Prostate gland (tissue), 2 donors: ENCODE measurements around the gene SLC25A48. TPM values are rescaled to one million over a fixed set of nuclear protein-coding genes. Genes with fewer than 3 reads are reported as not detected.

Experiments
- DNase-seq: peaks from one replicate; pipeline ENCODE4 v3.0.0-alpha.2; 2019; ENCODE audit warnings: low spot score
- H3K27ac ChIP-seq, 2 donors: fragments of 200-600 bp; sonication (generic); 2 replicates each; pipeline ENCODE4 v1.5.1; 2017 to 2019
- H3K27me3 ChIP-seq: fragments of 200-600 bp; sonication (generic); replicated peaks from 2 replicates; pipeline ENCODE4 v1.5.1; 2019; ENCODE audit not compliant: insufficient read depth
- H3K36me3 ChIP-seq, 2 donors: fragments of 200-600 bp; sonication (generic); 1 replicate in 1 of 2; 2 replicates in 1 of 2; pipeline versions ENCODE4 v1.5.1 to v1.8.1; 2017 to 2019
- H3K4me1 ChIP-seq: fragments of 200-600 bp; sonication (generic); replicated peaks from 2 replicates; pipeline ENCODE4 v1.5.1; 2019
- H3K4me3 ChIP-seq, 2 donors: fragments of 200-600 bp; sonication (generic); 2 replicates each; pipeline ENCODE4 v1.5.1; 2017 to 2019
- H3K9me3 ChIP-seq: fragments of 200-600 bp; sonication (generic); 2 replicates; pipeline ENCODE4 v1.5.1; 2017
- POLR2A ChIP-seq: fragments of 450-650 bp; IDR thresholded peaks from one replicate; pipeline ENCODE4 v1.6.1; 2016; ENCODE audit warnings: antibody characterized with exemption, mild to moderate bottlenecking
- POLR2AphosphoS5 ChIP-seq: sonication (generic); formaldehyde crosslinking; IDR thresholded peaks from one replicate; pipeline ENCODE4 v1.6.1; 2017; ENCODE audit warnings: antibody characterized with exemption
- WGBS: methylation state at CpG from one replicate; pipeline ENCODE4 v1.1.5; 2018; 5-methylcytosine and 5-hydroxymethylcytosine counted together
- intact Hi-C: fragments of 100-400 bp; cut with DNase I; formaldehyde crosslinking; loops from one replicate; pipeline ENCODE4 v1.14.2; 2022
- total RNA-seq, 2 donors: library from RNA; depleted of rRNA; stranded (reverse); fragments of >200 nt; gene quantifications; one replicate each; pipeline ENCODE4 v1.1.0, GENCODE V29; 2016
- TF ChIP-seq, protein P1 (sequence below), 4 experiments: fragments of 200-600 bp in 2 of 4; fragments of 450-650 bp in 2 of 4; sonication (generic) in 2 of 4; IDR thresholded peaks; 1 replicate in 3 of 4; 2 replicates in 1 of 4; pipeline ENCODE4 v1.5.1; 2016 to 2019; ENCODE audit warnings: antibody characterized with exemption in 4 of 4, mild to moderate bottlenecking in 2 of 4, moderate library complexity in 2 of 4

SLC25A48 gene
- total RNA-seq, 2 donors from 2014 or later = 0.77 to 0.85 TPM

DNA sequence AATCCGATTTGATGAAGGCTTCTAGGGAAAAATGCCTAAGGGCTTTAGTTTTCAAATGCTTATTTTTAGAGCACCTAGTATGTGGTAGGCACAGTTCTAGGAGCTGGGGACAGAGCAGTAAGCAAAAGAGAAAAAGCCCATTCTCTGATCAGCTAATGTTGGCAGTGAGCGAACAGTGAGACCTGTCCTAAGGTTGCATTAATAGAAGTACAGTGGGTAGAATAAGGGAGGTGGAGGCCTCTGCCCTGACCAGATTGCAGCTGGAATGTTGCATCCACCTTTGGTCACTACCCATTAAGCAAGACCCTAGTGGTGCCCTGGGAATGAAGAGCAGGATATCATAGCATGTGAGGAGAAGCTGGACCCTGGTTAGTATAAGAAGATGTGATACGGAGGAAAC is 41.1 kb downstream of the SLC25A48 start:
- Histone ChIP-seq H3K36me3 (no peaks in the 10 kb centered on the region), H3K4me3 (no peak overlapping the region), H3K4me1 (no peaks in the 10 kb centered on the region), H3K27ac (no peak overlapping the region), H3K27me3 (no peaks in the 10 kb centered on the region), H3K9me3 (no peaks in the 10 kb centered on the region)
- 91% methylated on average over 3 of the region's 3 CpGs for WGBS
- DNase-seq = no peak
- intact Hi-C loops = no loop called here
- TF ChIP-seq POLR2AphosphoS5 = no peak
- no peak for TF ChIP-seq POLR2A
- TF ChIP-seq, protein P1, sequence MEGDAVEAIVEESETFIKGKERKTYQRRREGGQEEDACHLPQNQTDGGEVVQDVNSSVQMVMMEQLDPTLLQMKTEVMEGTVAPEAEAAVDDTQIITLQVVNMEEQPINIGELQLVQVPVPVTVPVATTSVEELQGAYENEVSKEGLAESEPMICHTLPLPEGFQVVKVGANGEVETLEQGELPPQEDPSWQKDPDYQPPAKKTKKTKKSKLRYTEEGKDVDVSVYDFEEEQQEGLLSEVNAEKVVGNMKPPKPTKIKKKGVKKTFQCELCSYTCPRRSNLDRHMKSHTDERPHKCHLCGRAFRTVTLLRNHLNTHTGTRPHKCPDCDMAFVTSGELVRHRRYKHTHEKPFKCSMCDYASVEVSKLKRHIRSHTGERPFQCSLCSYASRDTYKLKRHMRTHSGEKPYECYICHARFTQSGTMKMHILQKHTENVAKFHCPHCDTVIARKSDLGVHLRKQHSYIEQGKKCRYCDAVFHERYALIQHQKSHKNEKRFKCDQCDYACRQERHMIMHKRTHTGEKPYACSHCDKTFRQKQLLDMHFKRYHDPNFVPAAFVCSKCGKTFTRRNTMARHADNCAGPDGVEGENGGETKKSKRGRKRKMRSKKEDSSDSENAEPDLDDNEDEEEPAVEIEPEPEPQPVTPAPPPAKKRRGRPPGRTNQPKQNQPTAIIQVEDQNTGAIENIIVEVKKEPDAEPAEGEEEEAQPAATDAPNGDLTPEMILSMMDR (IDR thresholded peaks at IDR 0.05) = no peak

DNA sequence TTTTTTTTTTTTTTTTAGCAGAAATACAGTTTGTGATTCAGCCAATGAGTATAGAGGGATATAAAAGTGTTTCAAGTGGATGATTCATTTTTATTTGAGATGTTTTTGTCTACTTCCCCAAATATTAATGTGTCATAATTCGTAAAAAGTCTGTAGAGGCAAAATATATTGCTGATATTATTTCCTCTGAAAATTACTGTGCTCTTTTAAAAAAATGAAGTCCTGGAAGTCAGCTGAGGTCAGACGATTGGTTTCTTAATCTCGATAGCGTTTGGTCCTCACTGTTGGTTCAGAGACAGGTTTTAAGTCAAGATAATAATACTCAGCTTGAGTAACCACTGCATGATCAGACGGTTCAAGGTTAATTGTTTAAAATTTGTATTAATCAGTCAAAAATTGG is 41.7 kb downstream of the SLC25A48 start:
- WGBS = 78% methylated on average over 5 of the region's 5 CpGs
- intact Hi-C loops = no loop called here
- Histone ChIP-seq H3K4me3 (no peak overlapping the region), H3K27me3 (no peaks in the 10 kb centered on the region), H3K9me3 (no peaks in the 10 kb centered on the region), H3K36me3 (no peaks in the 10 kb centered on the region), H3K4me1 (no peaks in the 10 kb centered on the region), H3K27ac (no peak overlapping the region)
- TF ChIP-seq POLR2AphosphoS5 = no peak
- TF ChIP-seq, protein P1 (IDR thresholded peaks at IDR 0.05) = no peak
- no peak for TF ChIP-seq POLR2A
- no peak for DNase-seq

DNA sequence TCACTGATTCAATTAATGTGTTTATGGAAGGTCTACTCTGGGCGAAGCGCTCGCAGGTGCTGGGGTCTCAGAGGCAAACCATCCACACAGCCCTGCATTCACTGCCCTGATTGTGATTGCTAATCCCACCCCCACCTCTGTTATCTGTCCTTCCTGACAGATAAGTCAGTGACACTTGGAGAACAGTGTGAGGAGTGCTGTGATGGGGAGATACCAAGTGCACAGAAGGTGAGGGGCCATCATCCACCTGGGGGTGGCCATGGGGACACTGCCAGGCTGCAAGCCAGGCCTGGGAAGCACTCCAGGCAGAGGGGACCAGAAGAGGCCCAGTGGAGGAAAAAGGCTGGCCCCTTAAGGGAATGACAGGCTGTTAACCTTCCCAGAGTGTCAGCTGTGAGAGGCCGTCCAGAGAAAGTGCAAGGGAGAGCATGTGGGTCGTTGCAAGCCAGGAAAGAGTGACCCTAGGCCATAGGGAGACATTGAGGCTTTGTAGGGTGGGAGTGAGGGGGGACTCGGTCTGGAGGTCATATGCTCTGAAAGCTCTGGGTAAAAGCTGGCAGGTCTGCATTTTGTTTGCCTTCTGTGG is 43.2 kb downstream of the SLC25A48 start:
- no peak overlapping the region for H3K27ac ChIP-seq
- intact Hi-C loops = no loop called here
- no peak for DNase-seq
- no peak overlapping the region for H3K4me3 ChIP-seq
- no peaks in the 10 kb centered on the region for H3K4me1 ChIP-seq
- no peaks in the 10 kb centered on the region for H3K27me3 ChIP-seq
- no peaks in the 10 kb centered on the region for H3K9me3 ChIP-seq
- no peaks in the 10 kb centered on the region for H3K36me3 ChIP-seq
- 84% methylated on average over 6 of the region's 6 CpGs for WGBS
- TF ChIP-seq POLR2A (no peak), POLR2AphosphoS5 (no peak)
- TF ChIP-seq, protein P1 (IDR thresholded peaks at IDR 0.05) = no peak

DNA sequence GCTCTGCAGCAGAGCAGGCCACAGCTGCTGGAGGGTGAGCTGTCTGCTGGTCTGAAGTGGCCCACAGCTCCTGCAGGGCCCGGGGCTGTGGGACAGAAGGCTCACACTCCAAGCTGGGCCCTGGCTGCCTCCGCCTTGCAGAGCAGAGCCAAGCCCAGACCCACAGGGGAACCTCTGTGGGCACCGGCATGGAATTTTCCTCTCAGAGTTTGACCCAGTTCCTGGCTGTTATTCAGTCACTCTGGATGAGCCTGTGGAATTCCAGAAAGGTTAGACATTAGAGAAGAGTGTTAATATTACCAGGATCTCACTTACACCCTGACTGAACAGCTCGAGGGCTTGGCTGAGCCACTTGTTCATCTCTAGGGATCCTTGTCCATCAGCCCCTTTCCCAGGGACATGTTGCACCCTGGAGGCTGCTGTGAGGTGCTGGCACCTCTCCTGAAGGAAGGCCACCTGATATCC is 43.7 kb downstream of the SLC25A48 start:
- H3K27ac ChIP-seq = no peak overlapping the region
- no peak for DNase-seq
- intact Hi-C loops = no loop called here
- TF ChIP-seq POLR2A = no peak
- TF ChIP-seq POLR2AphosphoS5 = no peak
- TF ChIP-seq, protein P1 (IDR thresholded peaks at IDR 0.05) = no peak
- H3K4me1 ChIP-seq = no peaks in the 10 kb centered on the region
- H3K36me3 ChIP-seq = no peaks in the 10 kb centered on the region
- 65% methylated on average over 4 of the region's 4 CpGs for WGBS
- H3K27me3 ChIP-seq = no peaks in the 10 kb centered on the region
- H3K9me3 ChIP-seq = no peaks in the 10 kb centered on the region
- H3K4me3 ChIP-seq = no peak overlapping the region

DNA sequence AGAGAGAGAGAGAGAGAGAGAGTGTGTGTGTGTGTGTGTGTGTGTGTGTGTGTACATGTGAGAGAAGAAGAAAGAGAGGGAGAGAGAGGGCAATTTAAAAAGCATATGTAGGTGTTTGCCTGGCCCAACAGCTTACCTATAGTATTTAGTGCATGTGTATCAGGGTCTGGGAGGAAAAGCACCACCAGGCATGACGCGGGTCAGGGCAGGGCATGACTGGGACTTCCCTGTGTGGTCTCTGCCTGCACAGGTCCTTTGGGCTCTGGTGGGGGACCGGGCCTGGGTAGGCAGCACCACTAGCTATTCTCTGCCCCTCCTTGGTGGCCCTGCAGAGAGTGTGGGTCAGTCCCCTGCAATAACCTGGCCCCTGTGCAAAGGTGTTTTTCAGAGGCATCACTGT is 45.1 kb downstream of the SLC25A48 start:
- Histone ChIP-seq H3K4me1 (no peaks in the 10 kb centered on the region), H3K27ac (no peak overlapping the region), H3K27me3 (no peaks in the 10 kb centered on the region), H3K4me3 (no peak overlapping the region), H3K9me3 (no peaks in the 10 kb centered on the region), H3K36me3 (no peaks in the 10 kb centered on the region)
- DNase-seq = no peak
- intact Hi-C loops = no loop called here
- TF ChIP-seq POLR2AphosphoS5 = no peak
- TF ChIP-seq, protein P1 (IDR thresholded peaks at IDR 0.05) = no peak
- TF ChIP-seq POLR2A = no peak
- WGBS = 97% methylated on average over 3 of the region's 3 CpGs
